ENCODE measurements around the gene TLR9. TPM values are rescaled to one million over a fixed set of nuclear protein-coding genes. Genes with fewer than 3 reads are reported as not detected.

Gene TLR9
- total RNA-seq, 1 donor from 2014 or later, result not detected

DNA sequence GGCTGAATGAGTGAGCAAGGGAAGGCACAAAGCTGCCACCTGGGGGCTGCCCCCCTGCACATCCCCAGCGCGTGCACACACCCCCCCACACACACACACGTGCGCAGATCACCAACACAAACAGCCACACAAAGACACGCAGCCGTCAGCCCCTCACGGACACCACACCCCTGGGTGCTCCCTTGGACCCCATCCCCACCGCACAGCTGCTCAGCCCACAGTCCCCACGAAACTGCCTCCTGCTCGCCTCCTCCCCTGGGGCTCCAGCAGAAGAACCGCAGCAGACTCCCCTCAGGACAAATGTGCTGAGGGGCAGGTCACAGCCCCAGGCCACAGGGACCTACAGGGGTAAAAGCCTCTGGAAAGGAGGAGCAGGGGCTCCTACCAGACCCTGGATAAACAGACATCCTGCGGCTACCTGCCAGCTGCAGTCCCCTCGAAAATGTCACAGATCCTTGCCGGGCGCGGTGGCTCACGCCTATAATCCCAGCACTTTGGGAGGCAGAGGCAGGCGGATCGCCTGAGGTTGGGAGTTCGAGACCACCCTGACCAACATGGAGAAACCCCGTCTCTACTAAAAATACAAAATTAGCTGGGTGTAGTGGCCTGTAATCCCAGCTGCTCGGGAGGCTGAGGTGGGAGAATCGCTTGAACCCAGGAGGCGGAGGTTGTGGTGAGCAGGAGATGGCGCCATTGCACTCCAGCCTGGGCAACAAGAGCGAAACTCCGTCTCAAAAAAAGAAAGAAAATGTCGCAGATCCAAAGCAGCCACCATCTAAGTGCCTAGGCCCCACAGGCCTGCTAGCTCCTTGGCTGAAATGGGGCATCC lies 7.0 kb upstream of the TLR9 start:
- no peak for DNase-seq (ENCODE audit: low read depth)

GRCh38 chr3:52231502-52232278 lies 6.2 kb upstream of the TLR9 start:
- DNase-seq (ENCODE audit: low read depth), result peak; percentile 30

DNA sequence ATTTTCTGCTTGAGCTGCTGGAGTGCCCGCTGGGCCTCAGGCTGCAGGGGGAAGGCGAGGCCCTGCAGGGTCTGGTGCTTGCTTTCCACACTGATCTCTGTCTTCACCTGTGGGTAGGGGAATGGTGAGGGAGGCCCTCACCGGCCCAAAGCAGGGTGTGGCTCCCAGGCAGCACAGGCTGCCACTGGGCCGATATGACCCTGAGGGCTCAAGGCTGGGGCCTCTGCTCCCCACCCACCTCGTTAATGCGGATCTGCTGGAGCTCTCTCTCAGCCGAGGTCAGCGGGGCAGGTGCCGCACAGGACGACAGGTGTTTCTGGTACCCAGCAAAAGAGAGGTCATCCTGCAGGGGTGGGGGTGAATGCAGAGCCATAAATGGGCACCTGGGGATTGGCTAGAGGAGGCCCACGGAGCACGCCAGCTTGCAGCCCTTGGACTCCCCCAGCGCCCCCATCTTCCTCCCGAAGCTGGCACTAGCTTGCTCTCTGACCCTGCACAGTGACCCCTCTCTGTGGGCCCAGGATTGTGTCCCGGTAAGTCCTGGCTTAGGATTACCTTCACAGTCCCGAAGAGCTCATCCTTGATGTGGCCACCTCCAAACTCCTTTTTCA lies 5.5 kb upstream of the TLR9 start:
- no peak for DNase-seq (ENCODE audit: low read depth)

GRCh38 chr3:52230461-52230860 lies 5.0 kb upstream of the TLR9 start:
- DNase-seq (ENCODE audit: low read depth), result no peak

- no peak for DNase-seq (ENCODE audit: low read depth)
Measured at GRCh38 chr3:52229656-52230055, 4.2 kb upstream of the TLR9 start.

- DNase-seq (ENCODE audit: low read depth), result no peak
Measured at GRCh38 chr3:52228751-52229291, 3.4 kb upstream of the TLR9 start.

GRCh38 chr3:52228266-52228665 lies 2.8 kb upstream of the TLR9 start:
- no peak for DNase-seq (ENCODE audit: low read depth)

DNA sequence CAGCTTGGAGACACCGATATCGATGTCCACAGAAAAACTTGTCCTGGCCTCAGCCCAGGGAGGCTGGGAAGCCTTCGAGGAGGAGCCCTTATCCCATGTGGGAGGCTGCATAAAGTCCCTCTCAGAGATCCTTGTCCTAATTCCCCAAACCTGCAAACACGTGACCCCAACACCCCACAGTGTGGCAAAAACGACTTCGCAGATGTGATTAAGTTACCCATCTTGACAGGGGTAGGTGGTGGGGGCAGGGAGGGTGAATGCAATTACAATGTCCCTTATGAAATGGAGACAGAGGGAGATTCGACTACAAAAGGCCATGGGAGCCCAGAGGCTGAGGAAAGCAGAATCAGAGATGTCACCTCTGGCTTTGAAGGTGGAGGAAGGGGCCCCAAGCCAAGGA lies 2.3 kb upstream of the TLR9 start:
- DNase-seq (ENCODE audit: low read depth), result no peak

DNA sequence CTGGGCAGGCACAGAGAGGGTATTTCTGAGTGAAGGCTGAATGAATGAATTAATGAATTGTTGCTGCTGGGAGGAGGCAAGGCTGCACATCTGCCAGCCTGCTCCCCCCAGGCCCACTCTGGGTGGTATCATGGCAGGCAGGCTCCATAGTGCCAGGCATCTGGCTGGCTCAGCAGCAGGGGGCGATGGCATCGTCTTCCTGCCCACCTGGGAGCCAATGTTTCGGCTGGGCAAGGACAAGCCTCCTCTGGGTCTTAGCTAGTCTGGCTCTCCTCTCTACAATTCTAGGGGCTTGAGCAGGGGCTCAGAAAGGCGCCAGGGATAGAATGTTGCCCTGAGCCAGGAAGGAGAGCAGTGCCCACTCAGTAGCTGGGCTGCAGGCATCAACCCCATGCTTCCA lies 1.7 kb upstream of the TLR9 start:
- DNase-seq (ENCODE audit: low read depth), result no peak

DNA sequence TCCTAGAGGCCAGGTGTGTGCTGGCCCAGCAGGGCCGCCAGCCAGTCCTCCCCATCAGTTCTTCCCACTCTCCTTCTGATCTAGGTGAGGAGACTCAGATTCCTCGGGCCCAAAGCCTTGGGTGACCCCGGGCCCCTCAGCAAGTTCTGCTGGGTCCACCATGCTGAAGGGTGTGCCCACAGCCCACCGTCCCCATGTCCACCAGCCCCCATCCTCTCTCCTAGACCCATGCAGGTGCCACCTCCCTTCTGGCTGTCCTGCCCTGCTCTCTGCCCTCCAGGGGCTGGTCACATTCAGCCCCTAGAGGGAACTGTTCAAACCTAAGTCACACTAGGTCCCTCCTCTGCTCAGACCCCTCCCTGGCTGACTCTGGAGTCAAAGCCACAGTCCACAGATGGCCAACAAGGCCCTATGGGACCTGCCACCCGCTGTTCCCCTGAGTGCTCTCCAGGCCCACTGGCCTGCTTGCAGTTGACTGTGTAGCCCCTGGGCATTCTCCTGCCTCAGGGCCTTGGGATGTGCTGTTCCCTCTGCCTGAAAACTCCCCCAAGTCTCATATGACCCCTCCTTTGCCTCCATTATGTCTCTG lies 878 bp upstream of the TLR9 start:
- no peak for DNase-seq (ENCODE audit: low read depth)

DNA sequence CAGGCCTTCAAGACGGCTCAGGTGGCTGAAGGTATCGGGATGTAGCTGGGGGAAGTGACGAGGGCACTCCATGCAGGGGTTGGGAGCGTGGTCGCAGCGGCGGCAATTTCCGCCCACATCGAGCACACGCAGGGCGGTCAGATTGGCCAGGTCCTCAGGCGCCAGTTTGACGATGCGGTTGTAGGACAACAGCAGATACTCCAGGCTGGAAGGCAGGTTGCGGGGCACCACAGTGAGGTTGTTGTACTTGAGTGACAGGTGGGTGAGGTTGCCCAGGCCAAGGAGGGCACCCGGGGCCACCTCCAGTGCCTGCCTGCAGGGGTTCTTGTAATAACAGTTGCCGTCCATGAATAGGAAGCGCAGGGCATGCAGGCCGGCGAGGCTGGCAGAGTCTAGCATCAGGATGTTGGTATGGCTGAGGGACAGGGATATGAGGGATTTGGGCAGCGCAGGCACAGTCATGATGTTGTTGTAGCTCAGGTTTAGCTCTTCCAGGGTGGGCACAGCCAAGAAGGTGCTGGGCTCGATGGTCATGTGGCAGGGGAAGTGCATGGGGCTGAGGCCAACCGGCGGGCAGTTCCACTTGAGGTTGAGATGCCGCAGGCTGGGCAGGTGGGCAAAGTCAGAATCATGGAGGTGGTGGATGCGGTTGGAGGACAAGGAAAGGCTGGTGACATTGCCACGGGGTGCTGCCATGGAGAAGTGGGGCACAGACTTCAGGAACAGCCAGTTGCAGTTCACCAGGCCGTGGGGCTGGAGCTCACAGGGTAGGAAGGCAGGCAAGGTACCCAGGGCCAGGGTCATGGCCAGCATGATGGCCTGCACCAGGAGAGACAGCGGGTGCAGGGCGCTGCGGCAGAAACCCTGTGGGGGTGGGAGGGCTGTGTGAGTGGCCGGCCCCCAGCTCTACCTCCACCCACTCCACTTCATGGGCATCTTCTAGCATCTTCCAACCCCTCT lies 1.7 kb downstream of the TLR9 start:
- no peak for DNase-seq (ENCODE audit: low read depth)

DNA sequence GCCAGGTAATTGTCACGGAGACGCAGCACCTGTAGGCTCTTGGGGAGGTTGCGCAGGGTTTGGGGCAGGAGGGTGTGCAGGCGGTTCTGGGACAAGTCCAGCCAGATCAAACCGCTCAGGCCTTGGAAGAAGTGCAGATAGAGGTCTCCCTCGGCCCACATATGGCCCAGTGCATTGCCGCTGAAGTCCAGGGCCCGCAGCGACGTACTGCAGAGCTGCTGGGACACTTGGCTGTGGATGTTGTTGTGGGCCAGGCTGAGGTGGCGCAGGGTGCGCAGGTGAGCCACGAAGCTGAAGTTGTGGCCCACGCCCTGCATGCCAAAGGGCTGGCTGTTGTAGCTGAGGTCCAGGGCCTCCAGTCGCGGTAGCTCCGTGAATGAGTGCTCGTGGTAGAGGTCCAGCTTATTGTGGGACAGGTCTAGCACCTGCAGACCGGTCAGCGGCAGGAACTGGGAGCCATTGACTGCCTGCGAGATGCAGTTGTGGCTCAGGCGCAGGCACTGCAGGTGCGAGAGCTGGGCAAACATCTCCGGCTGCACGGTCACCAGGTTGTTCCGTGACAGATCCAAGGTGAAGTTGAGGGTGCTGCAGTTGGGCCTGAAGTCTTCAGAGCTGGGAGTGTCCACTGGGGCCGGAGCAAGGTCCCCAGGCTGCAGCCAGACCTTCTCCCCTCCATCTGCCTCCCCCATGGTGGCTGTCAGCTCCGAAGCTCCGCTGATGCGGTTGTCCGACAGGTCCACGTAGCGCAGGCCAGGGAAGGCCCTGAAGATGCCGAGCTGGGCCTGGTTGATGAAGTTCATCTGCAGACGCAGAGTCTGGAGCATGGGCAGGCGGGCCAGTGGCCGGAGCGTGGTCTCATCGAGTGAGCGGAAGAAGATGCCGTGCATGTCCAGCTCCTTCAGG lies 2.9 kb downstream of the TLR9 start:
- no peak for DNase-seq (ENCODE audit: low read depth)

DNA sequence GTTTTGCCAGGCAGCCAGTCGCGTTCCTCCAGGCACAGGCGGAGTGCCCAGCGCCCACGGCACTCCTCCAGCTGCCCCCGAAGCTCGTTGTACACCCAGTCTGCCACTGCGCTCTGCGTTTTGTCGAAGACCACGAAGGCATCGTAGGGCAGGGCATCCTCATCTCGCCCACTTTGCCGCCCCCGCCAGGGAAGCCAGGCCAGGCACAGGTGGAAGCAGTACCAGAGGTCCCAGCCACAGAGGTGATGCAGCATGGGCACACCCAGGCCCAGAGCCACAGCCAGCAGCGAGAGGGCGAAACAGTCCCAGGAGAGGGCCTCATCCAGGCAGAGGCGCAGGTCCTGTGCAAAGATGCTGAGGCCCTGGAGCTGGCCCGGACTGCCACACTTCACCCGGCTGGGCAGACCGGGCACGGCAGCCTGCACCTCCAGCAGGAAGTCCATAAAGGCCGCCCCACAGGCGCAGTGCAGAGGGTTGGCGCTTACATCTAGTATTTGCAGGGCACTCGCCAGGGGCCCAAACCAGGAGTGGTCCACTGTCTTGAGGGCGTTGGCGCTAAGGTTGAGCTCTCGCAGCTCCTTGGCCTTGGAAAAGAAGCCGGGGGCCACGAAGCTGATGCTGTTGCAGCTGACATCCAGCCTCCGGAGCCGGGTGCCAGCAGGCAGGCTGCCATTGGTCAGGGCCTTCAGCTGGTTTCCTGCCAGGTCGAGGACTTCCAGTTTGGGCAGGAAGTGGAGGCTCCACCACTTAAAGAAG lies 3.7 kb downstream of the TLR9 start:
- no peak for DNase-seq (ENCODE audit: low read depth)

DNA sequence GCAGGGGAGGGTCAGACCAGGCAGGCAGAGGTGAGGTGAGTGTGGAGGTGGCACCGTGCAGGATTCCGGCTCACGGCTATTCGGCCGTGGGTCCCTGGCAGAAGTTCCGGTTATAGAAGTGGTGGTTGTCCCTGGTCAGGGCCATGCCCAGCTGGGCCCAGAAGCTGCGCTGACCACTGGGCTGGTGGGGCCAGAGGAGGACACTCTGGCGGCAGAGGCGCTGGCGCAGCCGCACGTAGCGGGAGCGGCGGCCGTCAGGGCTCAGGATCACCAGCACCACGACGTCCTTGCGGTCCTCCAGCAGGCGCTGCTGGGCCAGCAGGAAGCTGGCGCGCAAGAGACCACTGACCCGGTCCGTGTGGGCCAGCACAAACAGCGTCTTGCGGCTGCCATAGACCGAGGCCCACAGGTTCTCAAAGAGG lies 4.3 kb downstream of the TLR9 start:
- DNase-seq (ENCODE audit: low read depth), result no peak

- DNase-seq (ENCODE audit: low read depth), result peak; percentile 43
Measured at GRCh38 chr3:52220380-52221026, 4.9 kb downstream of the TLR9 start.

GRCh38 chr3:52218937-52219650 lies 6.4 kb downstream of the TLR9 start:
- no peak for DNase-seq (ENCODE audit: low read depth)

- DNase-seq (ENCODE audit: low read depth), result no peak
Measured at GRCh38 chr3:52218454-52218853, 7.0 kb downstream of the TLR9 start.

DNA sequence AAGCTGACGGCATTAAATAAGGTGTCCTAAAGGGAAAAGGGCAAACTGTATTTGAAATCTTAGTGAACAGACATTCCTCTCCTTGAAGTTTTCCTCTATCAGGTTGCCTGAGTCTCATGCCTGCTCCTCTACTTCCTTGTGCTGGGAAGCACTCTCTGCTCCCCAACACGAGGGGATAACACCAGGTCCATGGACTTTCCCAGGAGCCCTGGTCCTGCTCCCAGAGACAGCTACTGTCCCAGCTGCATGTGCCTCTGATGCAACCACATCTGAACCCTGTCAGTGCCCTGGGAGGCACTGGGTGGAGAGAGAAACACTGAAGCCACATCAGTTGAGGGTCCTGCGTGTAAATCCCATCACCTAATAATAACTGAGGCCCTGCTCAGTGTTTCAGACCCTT lies 7.4 kb downstream of the TLR9 start:
- DNase-seq (ENCODE audit: low read depth), result no peak

Measured in renal cortical epithelial cell (primary cell).